ENCODE measurements around the gene RUSC2. TPM values are rescaled to one million over a fixed set of nuclear protein-coding genes. Genes with fewer than 3 reads are reported as not detected.

RUSC2 gene
- total and polyA plus RNA-seq, 2 of the 4 experiments (the other 2 are of a cell fraction) = 17.4 to 35.4 TPM

GRCh38 chr9:35519692-35520363 is 29.9 kb downstream of the RUSC2 start (continued):
- no peak for TF ChIP-seq FOS (IDR thresholded peaks at IDR 0.05; ENCODE audit: low read depth, low read length)

DNA sequence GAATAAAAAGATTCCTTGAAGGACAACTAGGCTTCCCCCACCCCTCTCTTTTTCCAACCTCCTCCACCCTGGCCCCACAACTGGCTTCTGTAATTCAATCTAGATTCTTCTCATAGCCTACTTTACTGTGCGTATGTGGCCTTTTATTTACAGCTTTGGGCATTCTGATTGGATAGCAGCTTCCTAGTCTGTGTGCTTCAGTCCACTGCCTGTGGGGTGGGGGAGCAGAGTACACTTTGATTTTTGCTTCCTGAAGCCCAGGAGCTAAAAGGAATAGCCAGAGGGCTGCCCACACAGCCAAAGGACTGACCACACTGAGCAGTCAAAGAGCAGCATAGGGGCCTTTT is 30.4 kb downstream of the RUSC2 start:
- Histone ChIP-seq H3K9ac (ENCODE audit: low read depth, low read length) (peak overlapping the region; percentile 94), H3K9me1 (ENCODE audit: insufficient read depth, low read length) (peaks cover 22% of the 10 kb centered on the region), H3K27ac (ENCODE audit: insufficient read depth, low read length) (peak overlapping the region; percentile 91), H2BK15ac (ENCODE audit: low read depth, low read length) (peak overlapping the region; percentile 97; the same call in 2 of the 3 replicates), H3K4me3 (ENCODE audit: insufficient read depth, low read depth, low read length) (peak overlapping the region; percentile 39; the same call in 1 of the 2 replicates), H3K9me3 (ENCODE audit: control insufficient read depth, insufficient read depth, low read length) (no peaks in the 10 kb centered on the region), H3K4me1 (ENCODE audit: control insufficient read depth, insufficient read depth, low read length) (peaks cover 42% of the 10 kb centered on the region), H3K79me1 (ENCODE audit: low read depth in 1 of 2, low read length in 2 of 2) (peaks cover 27 to 68% of the 10 kb centered on the region in 2 experiments), H4K5ac (ENCODE audit: low read depth, low read length) (peak overlapping the region; percentile 91), H3K27me3 (ENCODE audit: control insufficient read depth, insufficient read depth, low read length) (no peaks in the 10 kb centered on the region), H2AK5ac (ENCODE audit: low read depth, low read length) (peak overlapping the region; percentile 100), H2AK9ac (replicated peaks; ENCODE audit: low read depth, low read length, poor library complexity) (peak overlapping the region; percentile 97), H3K36me3 (ENCODE audit: control insufficient read depth, insufficient read depth, low read length) (no peaks in the 10 kb centered on the region), H2BK20ac (ENCODE audit: low read depth, low read length) (peak overlapping the region; percentile 92), H2BK5ac (ENCODE audit: low read depth, low read length, poor library complexity, severe bottlenecking) (peak overlapping the region; percentile 96), H3K4me2 (ENCODE audit: low read depth, low read length) (peak overlapping the region; percentile 82), H3K23ac (ENCODE audit: low read depth, low read length) (peak overlapping the region; percentile 96), H4K20me1 (ENCODE audit: insufficient read depth, low read length) (no peaks in the 10 kb centered on the region), H3K18ac (ENCODE audit: low read depth, low read length) (peak overlapping the region; percentile 98), H2BK120ac (ENCODE audit: low read depth, low read length) (peak overlapping the region; percentile 99), H4K8ac (ENCODE audit: low read depth in 2 of 2, low read length in 2 of 2) (peak overlapping the region; percentile 91 to 93), H4K91ac (ENCODE audit: insufficient read depth, low read depth, low read length) (peak overlapping the region; percentile 97), H3K4ac (ENCODE audit: low read depth, low read length) (peak overlapping the region; percentile 95), H2AFZ (replicated peaks; ENCODE audit: low read length, poor library complexity) (peak overlapping the region; percentile 5), H3K56ac (ENCODE audit: extremely low read depth, insufficient read depth, low read length) (peak overlapping the region; percentile 96), H3K14ac (replicated peaks; ENCODE audit: low read depth, low read length) (peak overlapping the region; percentile 85)
- ChIA-PET POLR2A (ENCODE audit: unreplicated experiment) (interaction anchor here (1.0 to 1.7 kb wide), 3 partner anchors 9 to 31 kb away, joined by 3 to 8 read pairs (median 5); partner anchors contain the start of gene RUSC2), CTCF (interaction anchor here (1.5 kb wide), 1 partner anchor 18 kb away, joined by 3 read pairs; no protein-coding TSS in a partner anchor)
- dilution Hi-C loops (cut with HindIII; ENCODE audit: low sequenced_read_pairs, unreplicated experiment) (no loop called here), in situ Hi-C loops (cut with MboI; ENCODE audit: low sequenced_read_pairs) (no loop called here), intact Hi-C loops (cut with micrococcal nuclease) (loop anchor here (2.0 kb wide), 1 partner anchor 32 kb away; no protein-coding TSS in a partner anchor)
- TF ChIP-seq RCOR1 (IDR thresholded peaks at IDR 0.05; ENCODE audit: insufficient replicate concordance, low read length) = no peak
- no peak for TF ChIP-seq CEBPB (IDR thresholded peaks at IDR 0.05; ENCODE audit: low read depth, low read length)
- no peak for TF ChIP-seq RAD21 (IDR thresholded peaks at IDR 0.05; ENCODE audit: low read length)
- 0 out of 2 replicates have a peak, but pooled peaks have one; percentile 35 for TF ChIP-seq POLR2A (IDR thresholded peaks at IDR 0.05; ENCODE audit: low read depth, low read length)
- no CpG with 5 or more reads among the region's 1 CpG for WGBS, 2 experiments (ENCODE audit: extremely low coverage in 2 of 2, insufficient read length in 1 of 2)
- no TSS peak for BruUV-seq (replicated peaks)
- ATAC-seq (ENCODE audit: low read depth) = peak; percentile 33
- DNase-seq = peak; percentile 76

Data from IMR-90 (cell line).